Rectal smooth muscle tissue (tissue), 1 donor: ENCODE results near the gene RHOC.
A peak's percentile ranks its signal among the peaks of the same experiment; 100 is the strongest.

Source experiments
- H3K27ac ChIP-seq: one replicate; pipeline ENCODE4 v1.7.0; 2013; ENCODE audit warnings: low read depth, low read length, inconsistent platforms
- H3K27me3 ChIP-seq: one replicate; pipeline ENCODE4 v1.7.0; 2013; ENCODE audit warnings: low read length; ENCODE audit not compliant: control insufficient read depth, insufficient read depth
- H3K36me3 ChIP-seq: one replicate; pipeline ENCODE4 v1.7.0; 2013; ENCODE audit warnings: low read length; ENCODE audit not compliant: control insufficient read depth, insufficient read depth
- H3K4me1 ChIP-seq: one replicate; pipeline ENCODE4 v1.7.0; 2013; ENCODE audit warnings: low read length; ENCODE audit not compliant: control insufficient read depth, insufficient read depth
- H3K4me3 ChIP-seq: one replicate; pipeline ENCODE4 v1.7.0; 2013; ENCODE audit warnings: low read length
- H3K9ac ChIP-seq: one replicate; pipeline ENCODE4 v1.7.0; 2013; ENCODE audit warnings: low read length

RHOC gene

DNA sequence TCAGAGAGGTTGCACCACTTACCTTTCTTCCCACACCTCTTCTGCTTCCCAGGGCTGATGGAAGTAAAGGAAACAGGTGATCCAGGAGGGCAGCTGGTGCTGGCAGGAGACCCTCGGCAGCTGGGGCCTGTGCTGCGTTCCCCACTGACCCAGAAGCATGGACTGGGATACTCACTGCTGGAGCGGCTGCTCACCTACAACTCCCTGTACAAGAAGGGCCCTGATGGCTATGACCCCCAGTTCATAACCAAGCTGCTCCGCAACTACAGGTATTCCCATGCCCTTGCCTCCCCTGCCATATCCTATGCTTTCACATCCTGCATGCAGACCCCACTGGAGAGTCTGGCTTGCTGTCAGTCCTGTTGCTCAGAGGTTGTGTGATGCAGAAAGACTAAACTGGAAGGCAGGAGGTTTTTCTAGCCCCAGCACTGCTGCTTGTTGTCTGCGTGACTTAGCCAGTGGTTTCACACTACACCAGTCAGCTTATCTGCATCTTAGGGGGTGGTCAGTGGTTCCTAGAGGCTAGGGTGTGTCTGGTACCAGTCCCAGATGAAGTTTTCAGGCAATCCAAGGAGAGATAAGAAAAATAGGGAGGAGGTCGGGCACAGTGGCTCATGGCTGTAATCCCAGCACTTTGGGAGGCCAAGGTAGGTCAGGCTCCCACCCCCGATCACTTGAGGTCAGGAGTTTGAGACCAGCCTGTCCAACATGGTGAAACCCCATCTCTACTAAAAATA is 10.2 kb downstream of the RHOC start:
- H3K4me1 ChIP-seq = peaks cover 24% of the 10 kb centered on the region
- H3K27me3 ChIP-seq = no peaks in the 10 kb centered on the region
- H3K36me3 ChIP-seq = peaks cover 42% of the 10 kb centered on the region
- H3K9ac ChIP-seq = no peak overlapping the region
- no peak overlapping the region for H3K27ac ChIP-seq
- no peak overlapping the region for H3K4me3 ChIP-seq

DNA sequence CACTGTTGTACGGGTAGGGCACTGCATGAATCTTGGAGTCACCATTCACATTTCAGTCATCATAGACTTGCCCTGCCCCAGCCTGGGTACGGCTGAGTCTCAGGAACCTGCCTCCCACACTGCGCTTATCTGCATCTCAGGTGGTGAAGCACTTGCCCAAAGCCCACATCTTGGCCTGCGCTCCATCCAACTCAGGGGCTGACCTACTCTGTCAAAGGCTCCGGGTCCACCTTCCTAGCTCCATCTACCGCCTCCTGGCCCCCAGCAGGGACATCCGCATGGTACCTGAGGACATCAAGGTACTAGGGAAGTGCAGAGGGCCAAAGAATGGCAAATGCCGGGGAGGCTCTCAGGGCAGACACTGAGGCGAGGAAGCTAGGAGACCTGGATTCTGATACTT is 11.7 kb downstream of the RHOC start:
- H3K27ac ChIP-seq = no peak overlapping the region
- H3K4me1 ChIP-seq = peaks cover 10% of the 10 kb centered on the region
- H3K36me3 ChIP-seq = peaks cover 40% of the 10 kb centered on the region
- no peak overlapping the region for H3K9ac ChIP-seq
- no peak overlapping the region for H3K4me3 ChIP-seq
- H3K27me3 ChIP-seq = no peaks in the 10 kb centered on the region

DNA sequence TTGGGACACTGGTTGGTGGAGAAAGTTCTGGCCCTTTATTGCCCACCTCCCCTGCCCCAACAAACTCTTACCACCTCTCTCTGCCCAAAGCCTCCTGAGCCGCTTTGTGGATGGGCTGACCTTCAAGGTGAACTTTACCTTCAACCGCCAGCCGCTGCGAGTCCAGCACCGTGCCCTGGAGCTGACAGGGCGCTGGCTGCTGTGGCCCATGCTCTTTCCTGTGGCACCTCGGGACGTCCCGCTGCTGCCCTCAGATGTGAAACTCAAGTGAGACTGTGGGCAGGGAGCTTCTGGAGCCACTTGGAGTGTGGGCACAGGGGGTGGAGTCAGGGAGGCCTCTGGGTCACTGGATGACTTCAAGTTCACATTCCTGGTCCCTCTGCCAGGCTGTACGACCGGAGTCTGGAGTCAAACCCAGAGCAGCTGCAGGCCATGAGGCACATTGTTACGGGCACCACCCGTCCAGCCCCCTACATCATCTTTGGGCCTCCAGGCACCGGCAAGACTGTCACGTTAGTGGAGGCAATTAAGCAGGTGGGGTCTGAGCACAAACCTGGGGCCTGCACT is 12.5 kb downstream of the RHOC start:
- Histone ChIP-seq H3K27ac (no peak overlapping the region), H3K36me3 (peaks cover 44% of the 10 kb centered on the region), H3K27me3 (no peaks in the 10 kb centered on the region), H3K4me1 (peaks cover 2% of the 10 kb centered on the region), H3K4me3 (no peak overlapping the region), H3K9ac (no peak overlapping the region)

DNA sequence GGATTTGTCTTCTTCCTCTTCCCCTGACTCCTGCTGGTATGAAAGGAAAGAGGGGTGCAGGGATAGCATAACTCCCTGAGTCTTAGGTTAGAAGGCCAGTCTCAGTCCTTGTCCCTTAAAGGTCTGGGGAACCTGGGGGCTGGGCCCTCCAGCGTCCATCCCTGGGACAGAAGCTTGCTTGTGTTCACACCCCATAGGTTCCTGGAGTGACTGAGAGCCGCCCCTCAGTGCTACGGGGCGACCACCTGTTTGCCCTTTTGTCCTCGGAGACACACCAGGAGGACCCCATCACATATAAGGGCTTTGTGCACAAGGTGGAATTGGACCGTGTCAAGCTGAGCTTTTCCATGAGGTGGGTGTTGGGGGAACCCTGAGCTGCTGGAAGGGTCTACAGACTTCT is 13.1 kb downstream of the RHOC start:
- no peak overlapping the region for H3K27ac ChIP-seq
- H3K9ac ChIP-seq = no peak overlapping the region
- no peaks in the 10 kb centered on the region for H3K4me1 ChIP-seq
- no peaks in the 10 kb centered on the region for H3K27me3 ChIP-seq
- peaks cover 45% of the 10 kb centered on the region for H3K36me3 ChIP-seq
- H3K4me3 ChIP-seq = no peak overlapping the region

DNA sequence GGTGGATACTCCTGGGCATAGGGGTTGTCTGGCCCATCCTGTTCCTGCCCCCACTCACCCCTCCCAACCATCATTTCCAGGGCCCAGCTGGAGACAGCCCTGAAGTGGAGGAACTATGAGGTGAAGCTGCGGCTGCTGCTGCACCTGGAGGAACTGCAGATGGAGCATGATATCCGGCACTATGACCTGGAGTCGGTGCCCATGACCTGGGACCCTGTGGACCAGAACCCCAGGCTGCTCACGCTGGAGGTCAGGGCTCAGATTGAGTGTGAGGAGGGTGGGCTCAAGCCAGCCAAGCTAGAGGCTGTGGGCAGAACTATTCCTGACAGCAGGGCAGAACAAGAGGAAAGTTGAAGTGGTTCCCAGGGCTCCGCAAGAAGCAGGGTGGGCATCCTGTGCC is 14.2 kb downstream of the RHOC start:
- Histone ChIP-seq H3K27me3 (no peaks in the 10 kb centered on the region), H3K9ac (no peak overlapping the region), H3K27ac (no peak overlapping the region), H3K36me3 (peaks cover 40% of the 10 kb centered on the region), H3K4me1 (no peaks in the 10 kb centered on the region), H3K4me3 (no peak overlapping the region)

DNA sequence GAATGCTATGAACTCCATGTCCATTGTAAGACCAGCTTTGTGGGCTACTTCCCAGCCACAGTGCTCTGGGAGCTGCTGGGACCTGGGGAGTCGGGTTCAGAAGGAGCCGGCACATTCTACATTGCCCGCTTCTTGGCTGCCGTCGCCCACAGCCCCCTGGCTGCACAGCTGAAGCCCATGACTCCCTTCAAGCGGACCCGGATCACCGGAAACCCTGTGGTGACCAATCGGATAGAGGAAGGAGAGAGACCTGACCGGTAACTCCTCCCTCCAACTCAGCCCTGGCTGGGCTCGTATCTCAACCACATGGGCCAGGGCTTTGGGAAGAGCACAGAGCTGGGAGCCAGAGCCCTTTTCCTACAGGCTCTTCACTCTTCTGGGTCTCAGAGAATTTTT is 17.1 kb downstream of the RHOC start:
- H3K9ac ChIP-seq = no peak overlapping the region
- peaks cover 31% of the 10 kb centered on the region for H3K36me3 ChIP-seq
- H3K4me1 ChIP-seq = no peaks in the 10 kb centered on the region
- no peaks in the 10 kb centered on the region for H3K27me3 ChIP-seq
- no peak overlapping the region for H3K4me3 ChIP-seq
- no peak overlapping the region for H3K27ac ChIP-seq

DNA sequence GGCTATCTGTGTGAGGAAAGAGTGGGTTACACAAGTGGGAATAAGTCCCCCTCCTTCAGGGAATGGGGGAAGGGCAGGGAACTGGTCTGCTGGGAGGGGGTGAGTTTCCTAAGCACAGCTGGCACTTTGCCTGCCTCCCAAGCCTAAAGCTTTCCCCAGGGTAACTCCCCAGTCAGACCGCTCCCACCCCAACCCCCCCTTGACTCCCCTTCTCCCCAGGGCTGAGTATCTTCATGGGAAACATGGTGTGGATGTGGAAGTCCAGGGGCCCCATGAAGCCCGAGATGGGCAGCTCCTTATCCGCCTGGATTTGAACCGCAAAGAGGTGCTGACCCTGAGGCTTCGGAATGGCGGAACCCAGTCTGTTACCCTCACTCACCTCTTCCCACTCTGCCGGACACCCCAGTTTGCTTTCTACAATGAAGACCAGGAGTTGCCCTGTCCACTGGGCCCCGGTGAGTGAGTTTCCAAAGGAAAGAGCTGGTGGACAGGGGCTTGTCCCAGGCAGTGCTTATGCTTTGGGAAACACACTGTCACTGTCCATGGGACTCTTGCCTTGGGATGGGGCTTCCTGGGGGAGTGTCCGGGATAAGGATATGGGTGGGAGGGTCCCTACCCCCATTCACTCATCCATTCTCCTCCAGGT is 17.6 kb downstream of the RHOC start:
- Histone ChIP-seq H3K27me3 (no peaks in the 10 kb centered on the region), H3K9ac (no peak overlapping the region), H3K4me1 (no peaks in the 10 kb centered on the region), H3K27ac (no peak overlapping the region), H3K4me3 (no peak overlapping the region), H3K36me3 (peaks cover 26% of the 10 kb centered on the region)

DNA sequence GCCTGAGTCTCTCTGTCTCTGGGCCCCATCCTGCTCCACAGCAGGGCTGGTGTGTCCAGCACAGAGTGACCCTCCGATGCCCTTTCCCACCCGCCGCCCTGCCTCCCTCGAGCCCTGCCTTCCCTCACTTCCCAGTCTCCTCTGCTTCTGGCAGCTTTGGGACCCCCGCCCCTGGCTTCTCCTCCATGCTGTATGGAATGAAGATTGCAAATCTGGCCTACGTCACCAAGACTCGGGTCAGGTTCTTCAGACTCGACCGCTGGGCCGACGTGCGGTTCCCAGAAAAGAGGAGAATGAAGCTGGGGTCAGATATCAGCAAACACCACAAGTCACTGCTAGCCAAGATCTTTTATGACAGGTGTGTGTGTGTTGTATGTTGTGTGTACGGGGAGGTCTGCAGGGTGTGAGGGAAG is 18.1 kb downstream of the RHOC start:
- Histone ChIP-seq H3K27ac (peak overlapping the region; percentile 10), H3K9ac (no peak overlapping the region), H3K27me3 (no peaks in the 10 kb centered on the region), H3K4me3 (no peak overlapping the region), H3K36me3 (peaks cover 21% of the 10 kb centered on the region), H3K4me1 (no peaks in the 10 kb centered on the region)

DNA sequence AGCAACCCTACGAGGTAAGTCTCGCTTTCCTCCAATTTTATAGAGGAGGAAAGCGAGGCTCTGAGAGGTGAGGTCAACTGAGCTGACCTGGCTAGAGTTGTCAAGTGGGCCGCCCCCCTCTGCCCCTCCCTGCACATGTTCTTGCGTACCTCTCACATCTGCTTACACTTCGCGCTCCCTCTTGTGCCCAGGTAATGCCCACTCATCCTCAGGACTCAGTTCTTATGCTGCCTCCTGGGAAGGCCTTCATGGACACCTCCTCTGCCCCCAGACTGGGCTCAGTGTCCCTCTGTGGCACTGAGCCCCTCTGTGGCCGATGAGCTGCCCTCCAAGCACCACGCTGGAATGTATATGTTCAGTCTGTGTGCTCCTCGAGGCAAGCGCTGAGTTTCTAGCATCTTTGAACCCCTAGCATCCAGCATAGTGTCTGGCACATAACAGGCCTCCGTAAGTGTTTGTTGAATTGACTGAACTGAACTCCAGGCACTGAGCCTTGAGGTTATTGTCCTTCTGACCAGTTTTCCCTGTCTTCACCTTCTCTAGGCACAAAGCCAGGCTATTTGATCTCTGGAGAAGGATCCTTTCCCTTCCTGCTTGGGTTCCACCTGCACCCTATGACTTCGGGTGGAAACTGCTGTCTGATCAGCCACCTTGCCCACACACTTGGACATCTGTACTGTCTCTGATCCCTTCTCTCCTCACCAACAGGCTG is 19.0 kb downstream of the RHOC start:
- H3K9ac ChIP-seq = no peak overlapping the region
- H3K36me3 ChIP-seq = peaks cover 17% of the 10 kb centered on the region
- H3K4me1 ChIP-seq = no peaks in the 10 kb centered on the region
- H3K27me3 ChIP-seq = no peaks in the 10 kb centered on the region
- H3K27ac ChIP-seq = peak overlapping the region; percentile 10
- no peak overlapping the region for H3K4me3 ChIP-seq

DNA sequence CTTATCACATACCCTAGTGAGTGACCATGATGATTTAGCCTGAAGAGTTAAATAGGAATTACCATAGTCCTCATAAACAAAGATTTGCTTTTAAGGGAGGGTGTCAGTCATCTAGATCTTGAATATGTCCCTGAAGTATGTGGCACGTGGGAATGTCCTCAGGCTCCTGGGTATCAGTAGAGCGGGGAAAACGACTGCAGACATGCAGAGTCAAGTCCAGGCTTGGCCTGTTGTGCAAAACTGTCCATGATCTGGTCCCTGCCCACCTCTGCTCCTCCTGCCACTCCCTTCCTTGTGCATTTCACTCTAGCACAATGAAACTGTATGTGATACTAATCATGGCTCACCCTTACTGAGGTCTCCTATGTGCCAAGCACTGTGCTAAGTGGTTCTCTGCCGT is 19.6 kb downstream of the RHOC start:
- H3K9ac ChIP-seq = no peak overlapping the region
- peaks cover 12% of the 10 kb centered on the region for H3K36me3 ChIP-seq
- no peaks in the 10 kb centered on the region for H3K27me3 ChIP-seq
- H3K27ac ChIP-seq = no peak overlapping the region
- H3K4me1 ChIP-seq = no peaks in the 10 kb centered on the region
- no peak overlapping the region for H3K4me3 ChIP-seq

DNA sequence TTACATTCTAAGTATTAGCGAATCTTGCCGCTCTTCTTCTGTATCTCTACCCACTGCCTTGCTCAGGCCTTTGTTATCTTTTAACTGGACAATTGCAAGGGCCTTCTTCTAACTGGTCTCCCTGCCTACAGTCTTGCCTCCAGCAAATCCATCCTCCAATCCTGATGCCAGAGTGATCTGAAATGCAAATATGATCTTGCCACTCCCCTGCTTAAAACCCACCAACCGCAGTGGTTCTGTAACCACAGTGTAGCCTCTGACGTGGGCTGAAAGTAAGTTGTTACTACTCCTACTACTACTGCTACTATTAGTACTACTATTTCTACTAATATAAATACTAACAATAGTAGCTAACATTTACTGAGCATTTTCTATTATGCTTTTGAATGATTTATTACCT is 20.1 kb downstream of the RHOC start:
- H3K9ac ChIP-seq = no peak overlapping the region
- H3K4me3 ChIP-seq = no peak overlapping the region
- no peak overlapping the region for H3K27ac ChIP-seq
- peaks cover 8% of the 10 kb centered on the region for H3K36me3 ChIP-seq
- no peaks in the 10 kb centered on the region for H3K27me3 ChIP-seq
- no peaks in the 10 kb centered on the region for H3K4me1 ChIP-seq

DNA sequence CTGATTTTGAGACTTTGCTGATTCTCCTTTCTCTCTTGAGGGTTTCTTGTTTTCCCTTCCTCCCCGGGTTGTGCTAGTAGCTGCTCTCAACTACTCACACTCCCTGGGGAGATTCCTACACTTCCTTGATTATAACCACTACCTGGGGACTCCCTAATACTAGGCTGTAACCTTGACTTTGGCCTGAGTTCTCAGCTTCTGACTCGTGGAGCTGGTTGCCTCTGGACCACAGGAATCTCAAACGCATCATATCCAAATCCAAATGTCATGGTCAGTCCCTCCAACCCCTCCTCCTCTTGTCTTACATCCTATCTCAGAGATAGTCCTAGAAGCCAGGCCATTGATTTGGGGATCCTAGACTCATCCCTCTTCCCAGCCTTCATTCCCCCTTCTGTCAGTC is 20.5 kb downstream of the RHOC start:
- Histone ChIP-seq H3K36me3 (peaks cover 5% of the 10 kb centered on the region), H3K9ac (no peak overlapping the region), H3K27ac (no peak overlapping the region), H3K4me1 (no peaks in the 10 kb centered on the region), H3K27me3 (no peaks in the 10 kb centered on the region), H3K4me3 (no peak overlapping the region)
